OCI-LY7 (cell line): Measurements from ENCODE around the gene COQ9. TPM values are rescaled to one million over a fixed set of nuclear protein-coding genes. Genes with fewer than 3 reads are reported as not detected.
A peak's percentile ranks its signal among the peaks of the same experiment; 100 is the strongest.

Experiments used
- BruUV-seq: library from RNA; stranded (reverse); fragments of 400-500 nt; replicated peaks from 2 replicates; lab custom pipeline; 2021; lab: Mats Ljungman, UMichigan
- CTCF ChIA-PET: fragments of 300-600 bp; sonication (Branson Sonifier 250); formaldehyde crosslinking; loops from one replicate; lab custom pipeline; 2022; ENCODE audit warnings: antibody characterized with exemption; ENCODE audit not compliant: unreplicated experiment; lab: Charles Lee
- POLR2A ChIA-PET: fragments of 300-600 bp; sonication (Branson Sonifier 250); formaldehyde crosslinking; loops from one replicate; lab custom pipeline; 2022; ENCODE audit warnings: antibody characterized with exemption; lab: Charles Lee
- DNase-seq: peaks from one replicate; pipeline ENCODE4 v3.0.0-alpha.2; 2015; ENCODE audit warnings: low spot score
- H2AFZ ChIP-seq: fragments of 200-600 bp; sonication (generic), shearing (Covaris generic); 2 replicates; pipeline ENCODE4 v1.6.1; 2014; ENCODE audit warnings: mild to moderate bottlenecking, antibody characterized with exemption, low read length, moderate library complexity
- H3K27ac ChIP-seq: fragments of 200-600 bp; sonication (generic); 2 replicates; pipeline ENCODE4 v1.5.1; 2014; ENCODE audit warnings: mixed run types, low read depth, mild to moderate bottlenecking, moderate library complexity, low read length, inconsistent platforms; ENCODE audit not compliant: poor library complexity, severe bottlenecking
- H3K36me3 ChIP-seq: fragments of 200-600 bp; sonication (generic); 2 replicates; pipeline ENCODE4 v1.6.1; 2014; ENCODE audit warnings: mild to moderate bottlenecking, antibody characterized with exemption, low read length, moderate library complexity, mixed read lengths; ENCODE audit not compliant: insufficient read depth
- H3K4me1 ChIP-seq: fragments of 200-600 bp; sonication (generic); 2 replicates; pipeline ENCODE4 v1.5.1; 2014; ENCODE audit warnings: mild to moderate bottlenecking, low read length; ENCODE audit not compliant: insufficient read depth, poor library complexity, severe bottlenecking
- H3K4me2 ChIP-seq: fragments of 200-600 bp; sonication (generic); 2 replicates; pipeline ENCODE4 v1.6.1; 2014; ENCODE audit warnings: mild to moderate bottlenecking, low read length
- H3K4me3 ChIP-seq: fragments of 200-600 bp; sonication (generic); 2 replicates; pipeline ENCODE4 v1.5.1; 2014; ENCODE audit warnings: mild to moderate bottlenecking, low read depth, low read length; ENCODE audit not compliant: poor library complexity, severe bottlenecking
- H3K79me2 ChIP-seq: fragments of 200-600 bp; sonication (generic); 2 replicates; pipeline ENCODE4 v1.6.1; 2016; ENCODE audit warnings: low read depth, mild to moderate bottlenecking, low read length, moderate library complexity, mixed read lengths; ENCODE audit not compliant: insufficient read depth
- H3K9me2 ChIP-seq: fragments of 200-600 bp; sonication (generic); 2 replicates; pipeline ENCODE4 v1.6.1; 2016; ENCODE audit warnings: mild to moderate bottlenecking, low read length, mixed read lengths; ENCODE audit not compliant: insufficient read depth
- H3K9me3 ChIP-seq: fragments of 200-600 bp; sonication (generic); 2 replicates; pipeline ENCODE4 v1.6.1; 2014; ENCODE audit warnings: mild to moderate bottlenecking, mixed run types, low read length, mixed read lengths
- H4K20me1 ChIP-seq: fragments of 200-600 bp; sonication (generic); 2 replicates; pipeline ENCODE4 v1.6.1; 2014; ENCODE audit warnings: mild to moderate bottlenecking, antibody characterized with exemption, low read length, moderate library complexity, mixed read lengths; ENCODE audit not compliant: insufficient read depth
- EZH2phosphoT487 ChIP-seq: fragments of 200-600 bp; sonication (generic); IDR thresholded peaks from 2 replicates; pipeline ENCODE4 v1.6.1; 2018; ENCODE audit warnings: low read depth, borderline replicate concordance, mild to moderate bottlenecking, mixed run types, antibody characterized with exemption, low read length, moderate library complexity, mixed read lengths
- intact Hi-C: fragments of 100-400 bp; cut with micrococcal nuclease; formaldehyde crosslinking; loops from one replicate; pipeline ENCODE4 v1.10.0; 2022; ENCODE audit not compliant: unreplicated experiment
- total RNA-seq, 2 experiments: library from RNA; depleted of rRNA in 1 of 2; stranded (reverse); fragments of >200 nt in 1 of 2; shearing (Covaris generic) in 1 of 2; gene quantifications; 2 replicates each; pipeline ENCODE4 v1.2.3, GENCODE V29; 2014 to 2022
- TF ChIP-seq, protein P1 (sequence below): fragments of 200-600 bp; sonication (generic); conservative IDR thresholded peaks from 2 replicates; pipeline ENCODE4 v1.5.1; 2014; ENCODE audit warnings: mild to moderate bottlenecking, antibody characterized with exemption, low read length, moderate library complexity, mixed read lengths

Gene COQ9
- total RNA-seq, 2 experiments from 2014 or later = 30.5 to 45.2 TPM

DNA sequence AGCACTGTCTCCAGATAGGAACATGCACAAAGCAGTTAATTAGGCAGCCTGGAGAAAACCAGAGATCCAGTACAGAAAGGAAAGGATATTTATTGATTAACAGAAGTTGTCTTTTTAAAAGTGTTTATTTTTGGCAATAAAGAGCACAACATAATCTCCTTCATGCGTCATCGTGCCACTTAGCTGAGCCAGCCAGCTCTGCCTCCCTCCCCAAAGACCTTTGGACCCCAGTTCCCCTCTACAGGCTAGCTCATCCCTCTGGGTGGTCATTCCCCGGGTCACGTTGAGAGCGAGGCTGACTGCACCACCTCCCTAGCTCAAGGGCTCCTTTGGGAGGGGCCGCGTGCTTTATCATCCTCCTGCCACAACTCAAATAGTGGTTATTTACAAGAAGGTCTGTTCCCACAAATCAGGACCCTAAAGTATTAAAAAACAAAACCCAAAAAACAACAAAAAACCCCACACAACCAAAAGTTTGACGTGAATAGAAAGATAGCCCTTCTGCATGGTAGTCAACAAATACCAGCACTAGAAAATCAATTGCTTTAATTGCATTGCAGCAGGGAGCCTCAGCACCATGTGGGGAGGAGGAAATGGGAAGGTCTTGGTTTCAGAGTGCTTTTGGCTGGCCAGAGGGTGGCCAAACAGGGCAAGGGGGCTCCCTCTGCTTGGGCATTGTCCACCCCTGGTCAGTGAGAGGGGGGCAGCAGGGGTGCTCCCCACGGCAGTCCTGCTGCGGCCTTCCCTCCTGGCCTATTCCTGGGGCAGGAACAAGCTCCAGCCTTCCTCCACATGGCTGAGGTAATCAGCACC, 24.8 kb downstream of the COQ9 start:
- H3K4me1 ChIP-seq = peaks cover 31% of the 10 kb centered on the region
- H3K9me2 ChIP-seq = no peaks in the 10 kb centered on the region
- no peak overlapping the region for H2AFZ ChIP-seq
- H3K27ac ChIP-seq = peak overlapping the region; percentile 30
- H3K9me3 ChIP-seq = no peaks in the 10 kb centered on the region
- H3K79me2 ChIP-seq = no peaks in the 10 kb centered on the region
- TSS peak; percentile 27 for BruUV-seq
- POLR2A ChIA-PET = interaction anchor here (0.5 kb wide), 1 partner anchor 10 kb away, joined by 3 read pairs; the partner anchor contains the start of gene POLR2C
- intact Hi-C loops = no loop called here
- TF ChIP-seq EZH2phosphoT487 = no peak
- TF ChIP-seq, protein P1, sequence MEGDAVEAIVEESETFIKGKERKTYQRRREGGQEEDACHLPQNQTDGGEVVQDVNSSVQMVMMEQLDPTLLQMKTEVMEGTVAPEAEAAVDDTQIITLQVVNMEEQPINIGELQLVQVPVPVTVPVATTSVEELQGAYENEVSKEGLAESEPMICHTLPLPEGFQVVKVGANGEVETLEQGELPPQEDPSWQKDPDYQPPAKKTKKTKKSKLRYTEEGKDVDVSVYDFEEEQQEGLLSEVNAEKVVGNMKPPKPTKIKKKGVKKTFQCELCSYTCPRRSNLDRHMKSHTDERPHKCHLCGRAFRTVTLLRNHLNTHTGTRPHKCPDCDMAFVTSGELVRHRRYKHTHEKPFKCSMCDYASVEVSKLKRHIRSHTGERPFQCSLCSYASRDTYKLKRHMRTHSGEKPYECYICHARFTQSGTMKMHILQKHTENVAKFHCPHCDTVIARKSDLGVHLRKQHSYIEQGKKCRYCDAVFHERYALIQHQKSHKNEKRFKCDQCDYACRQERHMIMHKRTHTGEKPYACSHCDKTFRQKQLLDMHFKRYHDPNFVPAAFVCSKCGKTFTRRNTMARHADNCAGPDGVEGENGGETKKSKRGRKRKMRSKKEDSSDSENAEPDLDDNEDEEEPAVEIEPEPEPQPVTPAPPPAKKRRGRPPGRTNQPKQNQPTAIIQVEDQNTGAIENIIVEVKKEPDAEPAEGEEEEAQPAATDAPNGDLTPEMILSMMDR = no peak
- no peaks in the 10 kb centered on the region for H4K20me1 ChIP-seq
- H3K4me3 ChIP-seq = no peak overlapping the region
- peaks cover 56% of the 10 kb centered on the region for H3K36me3 ChIP-seq
- DNase-seq = no peak
- CTCF ChIA-PET = no interaction called here
- H3K4me2 ChIP-seq = no peak overlapping the region

DNA sequence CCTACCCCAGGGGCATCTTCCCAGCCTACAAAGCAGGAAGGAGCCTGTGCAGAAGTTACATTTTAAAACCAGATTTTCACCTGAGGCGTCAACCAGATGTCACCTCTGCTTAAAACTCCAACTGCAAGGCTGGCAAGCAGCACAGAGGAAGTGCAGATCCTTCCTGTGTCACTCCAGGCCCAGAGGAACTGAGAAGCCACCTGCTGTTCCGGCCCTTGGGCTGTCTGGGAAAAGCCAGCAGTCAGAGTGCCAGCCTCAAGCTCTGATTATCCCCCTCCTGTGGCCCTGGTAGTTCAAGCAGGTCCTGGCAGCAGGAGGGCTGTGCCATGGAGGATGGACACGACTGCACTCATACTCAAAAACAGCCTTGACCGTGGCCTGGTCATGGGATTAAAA, 25.4 kb downstream of the COQ9 start:
- peaks cover 31% of the 10 kb centered on the region for H3K4me1 ChIP-seq
- peaks cover 50% of the 10 kb centered on the region for H3K36me3 ChIP-seq
- H3K4me3 ChIP-seq = no peak overlapping the region
- H3K79me2 ChIP-seq = no peaks in the 10 kb centered on the region
- intact Hi-C loops = no loop called here
- TF ChIP-seq, protein P1 = no peak
- no peak for TF ChIP-seq EZH2phosphoT487
- ChIA-PET CTCF (interaction anchor here (1.0 kb wide), 1 partner anchor 10 kb away, joined by 5 read pairs; the partner anchor contains the start of gene POLR2C), POLR2A (no interaction called here)
- peak overlapping the region; percentile 30 for H3K27ac ChIP-seq
- no peak overlapping the region for H2AFZ ChIP-seq
- DNase-seq = no peak
- no peaks in the 10 kb centered on the region for H3K9me2 ChIP-seq
- no TSS peak for BruUV-seq
- H3K9me3 ChIP-seq = no peaks in the 10 kb centered on the region
- H3K4me2 ChIP-seq = no peak overlapping the region
- no peaks in the 10 kb centered on the region for H4K20me1 ChIP-seq
